Fibroblast of the aortic adventitia (primary cell): ENCODE data around the gene MCUB. TPM values are rescaled to one million over a fixed set of nuclear protein-coding genes. Genes with fewer than 3 reads are reported as not detected.

Source experiments
- DNase-seq: peaks from one replicate; pipeline ENCODE4 v3.0.0-alpha.2; 2010; ENCODE audit warnings: low read depth
- H3K4me3 ChIP-seq: 2 replicates; pipeline ENCODE4 v1.5.1; 2011; ENCODE audit warnings: low read depth, mild to moderate bottlenecking, control low read depth, low read length, moderate library complexity
- CTCF ChIP-seq: IDR thresholded peaks from 2 replicates; pipeline ENCODE4 v1.5.1; 2011; ENCODE audit warnings: mild to moderate bottlenecking, low read length, control low read depth, inconsistent platforms; ENCODE audit not compliant: insufficient read depth
- total RNA-seq: library from RNA; depleted of rRNA; stranded (reverse); fragments of >200 nt; gene quantifications from 2 replicates; pipeline ENCODE4 v1.2.3, GENCODE V29; 2012; ENCODE audit warnings: low replicate concordance

The MCUB gene
- total RNA-seq, 1 donor = 49.3 TPM

GRCh38 chr4:109560687-109561461 lies 828 bp downstream of the MCUB start:
- peak overlapping the region; percentile 84 for H3K4me3 ChIP-seq
- DNase-seq = peak; percentile 85
- TF ChIP-seq CTCF = no peak

- TF ChIP-seq CTCF = no peak
- no peak for DNase-seq
Observed at GRCh38 chr4:109562457-109563239, 2.6 kb downstream of the MCUB start.

DNA sequence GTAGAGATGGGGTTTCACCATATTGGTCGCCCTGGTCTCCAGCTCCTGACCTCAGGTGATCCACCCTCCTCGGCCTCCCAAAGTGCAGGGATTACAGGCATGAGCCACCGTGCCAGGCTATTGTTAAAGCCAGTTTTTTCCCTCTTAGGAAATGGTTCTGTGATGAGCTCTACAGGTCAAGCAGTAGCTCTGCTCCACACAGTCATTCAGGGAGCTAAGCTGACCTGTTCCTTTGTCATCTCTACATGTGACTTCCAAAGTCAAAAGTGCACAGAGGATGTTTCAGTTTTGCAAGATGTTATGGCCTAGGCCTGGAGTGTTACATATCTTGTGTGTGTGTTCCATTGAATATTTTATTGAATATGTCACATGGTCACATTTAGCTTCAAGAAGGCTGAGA lies 11.4 kb downstream of the MCUB start:
- no peak overlapping the region for H3K4me3 ChIP-seq
- no peak for TF ChIP-seq CTCF
- DNase-seq = no peak

More at GRCh38 chr4:109562457-109563239, 2.6 kb downstream of the MCUB start:
- H3K4me3 ChIP-seq = no peak overlapping the region

GRCh38 chr4:109572154-109572553 lies 12.1 kb downstream of the MCUB start:
- no peak for TF ChIP-seq CTCF
- H3K4me3 ChIP-seq = no peak overlapping the region
- no peak for DNase-seq

GRCh38 chr4:109574443-109574850 lies 14.4 kb downstream of the MCUB start:
- peak; percentile 45 for TF ChIP-seq CTCF
- peak; percentile 49 for DNase-seq

GRCh38 chr4:109574931-109575804 lies 15.1 kb downstream of the MCUB start:
- no peak for TF ChIP-seq CTCF
- no peak for DNase-seq
- H3K4me3 ChIP-seq = no peak overlapping the region

More at GRCh38 chr4:109574443-109574850, 14.4 kb downstream of the MCUB start:
- H3K4me3 ChIP-seq = no peak overlapping the region
